K562 (cell line): ENCODE results near the gene HAGHL. TPM values are rescaled to one million over a fixed set of nuclear protein-coding genes. Genes with fewer than 3 reads are reported as not detected.

ENCODE experiments used
- CREM ChIP-seq: IDR thresholded peaks from 2 replicates; pipeline ENCODE4 v1.6.1; 2014; ENCODE audit warnings: antibody characterized with exemption, low read depth
- E2F6 ChIP-seq, 2 experiments: IDR thresholded peaks; 2 replicates each; pipeline ENCODE4 v1.6.1; 2011; ENCODE audit warnings: borderline replicate concordance in 1 of 2, control low read depth in 1 of 2, low read depth in 1 of 2, low read length in 1 of 2, mild to moderate bottlenecking in 1 of 2, mixed read lengths in 1 of 2, moderate library complexity in 1 of 2; ENCODE audit not compliant: insufficient read depth in 1 of 2, insufficient read length in 1 of 2, poor library complexity in 1 of 2, severe bottlenecking in 1 of 2; ENCODE audit errors: extremely low read depth in 1 of 2
- ETV1 ChIP-seq: fragments of 450-650 bp; conservative IDR thresholded peaks from 2 replicates; pipeline ENCODE4 v1.6.1; 2016; ENCODE audit warnings: missing genetic modification characterization, control low read depth, low read depth, missing compliant biosample characterization
- EWSR1 ChIP-seq: fragments of 450-650 bp; IDR thresholded peaks from 2 replicates; pipeline ENCODE4 v1.6.1; 2018; ENCODE audit warnings: borderline replicate concordance, mild to moderate bottlenecking, low read depth, moderate library complexity; ENCODE audit not compliant: partially characterized antibody
- GTF2F1 ChIP-seq: IDR thresholded peaks from 2 replicates; pipeline ENCODE4 v1.6.1; 2011; ENCODE audit warnings: low read depth, low read length, improper control_type of control experiment
- HDAC1 ChIP-seq, 2 experiments: fragments of 450-650 bp; IDR thresholded peaks; 2 replicates each; pipeline ENCODE4 v1.6.1; 2016 to 2017; ENCODE audit warnings: inconsistent platforms in 1 of 2, mild to moderate bottlenecking in 1 of 2, moderate library complexity in 1 of 2
- IRF2 ChIP-seq: sonication (generic); formaldehyde crosslinking; IDR thresholded peaks from 2 replicates; pipeline ENCODE4 v1.8.1; 2022; ENCODE audit warnings: mild to moderate bottlenecking, missing genetic modification reagents
- L3MBTL2 ChIP-seq: fragments of 450-650 bp; IDR thresholded peaks from 2 replicates; pipeline ENCODE4 v1.6.1; 2016; ENCODE audit warnings: mild to moderate bottlenecking, moderate library complexity
- MTA2 ChIP-seq: fragments of 450-650 bp; IDR thresholded peaks from 2 replicates; pipeline ENCODE4 v1.6.1; 2016; ENCODE audit warnings: low read depth
- PML ChIP-seq: IDR thresholded peaks from 2 replicates; pipeline ENCODE4 v1.6.1; 2012; ENCODE audit warnings: low read length, inconsistent platforms
- SMARCB1 ChIP-seq: IDR thresholded peaks from 2 replicates; pipeline ENCODE4 v1.6.1; 2011; ENCODE audit warnings: improper control_type of control experiment, low read depth; ENCODE audit not compliant: insufficient read length
- SMC3 ChIP-seq: conservative IDR thresholded peaks from 2 replicates; pipeline ENCODE4 v1.6.1; 2011; ENCODE audit warnings: low read depth, low read length, improper control_type of control experiment; ENCODE audit not compliant: insufficient read depth
- TFE3 ChIP-seq: fragments of 450-650 bp; formaldehyde crosslinking; IDR thresholded peaks from 2 replicates; pipeline ENCODE4 v1.4.0; 2020; ENCODE audit warnings: mild to moderate bottlenecking, mixed read lengths
- ZNF143 ChIP-seq: sonication (generic); formaldehyde crosslinking; IDR thresholded peaks from 2 replicates; pipeline ENCODE4 v1.9.0; 2022; ENCODE audit warnings: mild to moderate bottlenecking, missing genetic modification reagents
- ZNF695 ChIP-seq: fragments of 450-650 bp; formaldehyde crosslinking; IDR thresholded peaks from 2 replicates; pipeline ENCODE4 v1.4.0; 2020; ENCODE audit warnings: mild to moderate bottlenecking, moderate library complexity
- polyA plus RNA-seq, 8 experiments: library from polyadenylated mRNA; depleted of rRNA in 4 of 8; stranded (reverse) in 5 of 8; unstranded in 3 of 8; fragments of >200 nt; fragmentation: Nextera tagmentation in 2 of 8; fragmentation: Illumina TruSeq in 1 of 8; extraction: Ambion mirVana in 2 of 8; extraction: Trizol in 1 of 8; gene quantifications; 2 replicates each; pipeline versions ENCODE4 v1.2.1 to v1.2.3, GENCODE V29; 2011 to 2014; ENCODE audit warnings: inconsistent platforms in 1 of 8, missing spikeins in 1 of 8
- total RNA-seq, 7 experiments: library from RNA; depleted of rRNA in 6 of 7; stranded (reverse); fragments of >200 nt in 6 of 7; fragmentation: Illumina TruSeq in 2 of 7; extraction: Trizol in 2 of 7; gene quantifications; 2 replicates each; pipeline versions ENCODE4 v1.2.1 to v1.2.3, GENCODE V29; 2011 to 2021; ENCODE audit warnings: low replicate concordance in 1 of 7
- TF ChIP-seq, protein P1 (sequence below), 2 experiments: IDR thresholded peaks in 1 of 2; conservative IDR thresholded peaks in 1 of 2; 2 replicates each; pipeline ENCODE4 v1.6.1; 2016; ENCODE audit warnings: low read depth in 2 of 2, mild to moderate bottlenecking in 1 of 2, missing compliant biosample characterization in 1 of 2, missing genetic modification characterization in 1 of 2, moderate library complexity in 1 of 2
- TF ChIP-seq, protein P2 (sequence below): sonication (generic); formaldehyde crosslinking; IDR thresholded peaks from 2 replicates; pipeline ENCODE4 v1.8.1; 2023; ENCODE audit warnings: mild to moderate bottlenecking, missing genetic modification reagents
- TF ChIP-seq, protein P3 (sequence below): fragments of 450-650 bp; IDR thresholded peaks from one replicate; pipeline ENCODE4 v1.6.1; 2018; ENCODE audit warnings: mild to moderate bottlenecking, moderate library complexity; ENCODE audit not compliant: partially characterized antibody

HAGHL gene
- total and polyA plus RNA-seq, 9 of the 15 experiments (the other 6 are each of a cell fraction or from before 2014, with no cell fraction given): 0.31 to 83.4 (median 20.7) TPM

- TF ChIP-seq, protein P1, sequence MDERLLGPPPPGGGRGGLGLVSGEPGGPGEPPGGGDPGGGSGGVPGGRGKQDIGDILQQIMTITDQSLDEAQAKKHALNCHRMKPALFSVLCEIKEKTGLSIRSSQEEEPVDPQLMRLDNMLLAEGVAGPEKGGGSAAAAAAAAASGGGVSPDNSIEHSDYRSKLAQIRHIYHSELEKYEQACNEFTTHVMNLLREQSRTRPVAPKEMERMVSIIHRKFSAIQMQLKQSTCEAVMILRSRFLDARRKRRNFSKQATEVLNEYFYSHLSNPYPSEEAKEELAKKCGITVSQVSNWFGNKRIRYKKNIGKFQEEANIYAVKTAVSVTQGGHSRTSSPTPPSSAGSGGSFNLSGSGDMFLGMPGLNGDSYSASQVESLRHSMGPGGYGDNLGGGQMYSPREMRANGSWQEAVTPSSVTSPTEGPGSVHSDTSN (CRISPR knock-in tag; IDR thresholded peaks at IDR 0.05; ENCODE audit: low read depth): no peak
- TF ChIP-seq, protein P1 (tag; conservative IDR thresholded peaks at IDR 0.05; ENCODE audit: low read depth): no peak
- TF ChIP-seq SMC3: no peak
- no peak for TF ChIP-seq PML
- TF ChIP-seq EWSR1: no peak
- no peak for TF ChIP-seq SMARCB1
- TF ChIP-seq, protein P2, sequence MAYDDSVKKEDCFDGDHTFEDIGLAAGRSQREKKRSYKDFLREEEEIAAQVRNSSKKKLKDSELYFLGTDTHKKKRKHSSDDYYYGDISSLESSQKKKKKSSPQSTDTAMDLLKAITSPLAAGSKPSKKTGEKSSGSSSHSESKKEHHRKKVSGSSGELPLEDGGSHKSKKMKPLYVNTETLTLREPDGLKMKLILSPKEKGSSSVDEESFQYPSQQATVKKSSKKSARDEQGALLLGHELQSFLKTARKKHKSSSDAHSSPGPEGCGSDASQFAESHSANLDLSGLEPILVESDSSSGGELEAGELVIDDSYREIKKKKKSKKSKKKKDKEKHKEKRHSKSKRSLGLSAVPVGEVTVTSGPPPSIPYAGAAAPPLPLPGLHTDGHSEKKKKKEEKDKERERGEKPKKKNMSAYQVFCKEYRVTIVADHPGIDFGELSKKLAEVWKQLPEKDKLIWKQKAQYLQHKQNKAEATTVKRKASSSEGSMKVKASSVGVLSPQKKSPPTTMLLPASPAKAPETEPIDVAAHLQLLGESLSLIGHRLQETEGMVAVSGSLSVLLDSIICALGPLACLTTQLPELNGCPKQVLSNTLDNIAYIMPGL: peak; percentile 91; the same call in 1 of the 2 replicates
- peak; percentile 77 to 91 for TF ChIP-seq E2F6 (IDR thresholded peaks at IDR 0.05; ENCODE audit: borderline replicate concordance in 1 of 2, extremely low read depth in 1 of 2, insufficient read depth in 1 of 2, insufficient read length in 1 of 2, low read depth in 1 of 2, low read length in 1 of 2, poor library complexity in 1 of 2, severe bottlenecking in 1 of 2)
- TF ChIP-seq IRF2 (CRISPR knock-in tag): no peak
- no peak for TF ChIP-seq MTA2
- no peak for TF ChIP-seq GTF2F1
- peak; percentile 12; the same call in 1 of the 2 replicates for TF ChIP-seq TFE3 (CRISPR knock-in tag)
- TF ChIP-seq L3MBTL2: peak; percentile 98
- peak; percentile 57 for TF ChIP-seq ZNF143 (CRISPR knock-in tag)
- TF ChIP-seq ZNF695 (CRISPR knock-in tag): no peak
- TF ChIP-seq HDAC1 (IDR thresholded peaks at IDR 0.05): peak in 1 of 2 experiments; percentile 86; a peak in 2 of 4 replicates
- peak; percentile 6; the same call in 1 of the 2 replicates for TF ChIP-seq CREM
- TF ChIP-seq ETV1 (tag): no peak
- TF ChIP-seq, protein P3, sequence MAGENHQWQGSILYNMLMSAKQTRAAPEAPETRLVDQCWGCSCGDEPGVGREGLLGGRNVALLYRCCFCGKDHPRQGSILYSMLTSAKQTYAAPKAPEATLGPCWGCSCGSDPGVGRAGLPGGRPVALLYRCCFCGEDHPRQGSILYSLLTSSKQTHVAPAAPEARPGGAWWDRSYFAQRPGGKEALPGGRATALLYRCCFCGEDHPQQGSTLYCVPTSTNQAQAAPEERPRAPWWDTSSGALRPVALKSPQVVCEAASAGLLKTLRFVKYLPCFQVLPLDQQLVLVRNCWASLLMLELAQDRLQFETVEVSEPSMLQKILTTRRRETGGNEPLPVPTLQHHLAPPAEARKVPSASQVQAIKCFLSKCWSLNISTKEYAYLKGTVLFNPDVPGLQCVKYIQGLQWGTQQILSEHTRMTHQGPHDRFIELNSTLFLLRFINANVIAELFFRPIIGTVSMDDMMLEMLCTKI: no peak
Observed at GRCh38 chr16:695355-696089, 31.4 kb upstream of the HAGHL start (continued).
